ENCODE measurements around the gene LRMDA. TPM values are rescaled to one million over a fixed set of nuclear protein-coding genes. Genes with fewer than 3 reads are reported as not detected.

Gene LRMDA
- total RNA-seq, 3 donors from 2014 or later = 8.3 to 17.1 (median 11.1) TPM

GRCh38 chr10:75663947-75664664, 232.7 kb downstream of the LRMDA start:
- no peak for DNase-seq (ENCODE audit: low spot score in 2 of 2)
- TF ChIP-seq POLR2AphosphoS5 (IDR thresholded peaks at IDR 0.05) = no peak
- TF ChIP-seq POLR2A (IDR thresholded peaks at IDR 0.05) = no peak
- no peak for TF ChIP-seq CTCF (IDR thresholded peaks at IDR 0.05)
- H3K4me3 ChIP-seq = no peak overlapping the region
- H3K9me3 ChIP-seq = no peaks in the 10 kb centered on the region
- no peaks in the 10 kb centered on the region for H3K27me3 ChIP-seq
- peak overlapping the region in 1 of 2 donors; percentile 58 for H3K27ac ChIP-seq
- no peaks in the 10 kb centered on the region for H3K4me1 ChIP-seq
- intact Hi-C loops (cut with DNase I; ENCODE audit: low total_unique reads) = no loop called here
- H3K36me3 ChIP-seq = no peaks in the 10 kb centered on the region

GRCh38 chr10:75664968-75665367, 233.5 kb downstream of the LRMDA start:
- TF ChIP-seq POLR2AphosphoS5 (IDR thresholded peaks at IDR 0.05) = no peak
- TF ChIP-seq POLR2A (IDR thresholded peaks at IDR 0.05) = no peak
- no peak for TF ChIP-seq CTCF (IDR thresholded peaks at IDR 0.05)

GRCh38 chr10:75665707-75666106, 234.3 kb downstream of the LRMDA start:
- no peaks in the 10 kb centered on the region for H3K4me1 ChIP-seq

More at GRCh38 chr10:75664968-75665367, 233.5 kb downstream of the LRMDA start:
- Histone ChIP-seq H3K4me3 (no peak overlapping the region), H3K9me3 (no peaks in the 10 kb centered on the region), H3K27me3 (no peaks in the 10 kb centered on the region), H3K27ac (no peak overlapping the region), H3K4me1 (no peaks in the 10 kb centered on the region), H3K36me3 (no peaks in the 10 kb centered on the region)
- DNase-seq (ENCODE audit: low spot score in 2 of 2) = no peak
- intact Hi-C loops (cut with DNase I; ENCODE audit: low total_unique reads) = no loop called here

GRCh38 chr10:75672111-75672671, 240.8 kb downstream of the LRMDA start:
- H3K27me3 ChIP-seq = no peaks in the 10 kb centered on the region
- TF ChIP-seq CTCF (IDR thresholded peaks at IDR 0.05) (no peak), POLR2A (IDR thresholded peaks at IDR 0.05) (no peak), POLR2AphosphoS5 (IDR thresholded peaks at IDR 0.05) (no peak)
- no peak overlapping the region for H3K4me3 ChIP-seq
- no peaks in the 10 kb centered on the region for H3K4me1 ChIP-seq
- H3K36me3 ChIP-seq = no peaks in the 10 kb centered on the region
- no peak overlapping the region for H3K27ac ChIP-seq
- no peaks in the 10 kb centered on the region for H3K9me3 ChIP-seq
- intact Hi-C loops (cut with DNase I; ENCODE audit: low total_unique reads) = no loop called here
- DNase-seq (ENCODE audit: low spot score in 2 of 2) = no peak

More at GRCh38 chr10:75665707-75666106, 234.3 kb downstream of the LRMDA start:
- no peaks in the 10 kb centered on the region for H3K9me3 ChIP-seq
- no peak for DNase-seq (ENCODE audit: low spot score in 2 of 2)
- intact Hi-C loops (cut with DNase I; ENCODE audit: low total_unique reads) = no loop called here
- TF ChIP-seq POLR2AphosphoS5 (IDR thresholded peaks at IDR 0.05) = no peak
- TF ChIP-seq CTCF (IDR thresholded peaks at IDR 0.05) = no peak
- TF ChIP-seq POLR2A (IDR thresholded peaks at IDR 0.05) = no peak
- H3K36me3 ChIP-seq = no peaks in the 10 kb centered on the region
- no peak overlapping the region for H3K27ac ChIP-seq
- H3K27me3 ChIP-seq = no peaks in the 10 kb centered on the region
- H3K4me3 ChIP-seq = no peak overlapping the region

GRCh38 chr10:75672842-75673241, 241.4 kb downstream of the LRMDA start:
- H3K4me3 ChIP-seq = no peak overlapping the region
- H3K27ac ChIP-seq = no peak overlapping the region
- intact Hi-C loops (cut with DNase I; ENCODE audit: low total_unique reads) = no loop called here
- H3K9me3 ChIP-seq = no peaks in the 10 kb centered on the region
- no peak for DNase-seq (ENCODE audit: low spot score in 2 of 2)
- H3K27me3 ChIP-seq = no peaks in the 10 kb centered on the region
- H3K36me3 ChIP-seq = no peaks in the 10 kb centered on the region
- TF ChIP-seq POLR2AphosphoS5 (IDR thresholded peaks at IDR 0.05) = no peak
- no peak for TF ChIP-seq CTCF (IDR thresholded peaks at IDR 0.05)
- TF ChIP-seq POLR2A (IDR thresholded peaks at IDR 0.05) = no peak
- H3K4me1 ChIP-seq = no peaks in the 10 kb centered on the region
